GM18499 (cell line): ENCODE measurements around the gene ACO2.

Experiments
- ATAC-seq: cut with Tn5 transposase; IDR thresholded peaks from one replicate; pipeline ENCODE4 v1.9.1; 2021; ENCODE audit warnings: moderate number of reproducible peaks; ENCODE audit not compliant: insufficient read depth, unreplicated experiment

ACO2 gene

GRCh38 chr22:41517172-41518047, 48.5 kb downstream of the ACO2 start:
- no peak for ATAC-seq

- no peak for ATAC-seq
Observed at GRCh38 chr22:41518048-41518347, 49.1 kb downstream of the ACO2 start.

GRCh38 chr22:41521126-41521525, 52.2 kb downstream of the ACO2 start:
- no peak for ATAC-seq

DNA sequence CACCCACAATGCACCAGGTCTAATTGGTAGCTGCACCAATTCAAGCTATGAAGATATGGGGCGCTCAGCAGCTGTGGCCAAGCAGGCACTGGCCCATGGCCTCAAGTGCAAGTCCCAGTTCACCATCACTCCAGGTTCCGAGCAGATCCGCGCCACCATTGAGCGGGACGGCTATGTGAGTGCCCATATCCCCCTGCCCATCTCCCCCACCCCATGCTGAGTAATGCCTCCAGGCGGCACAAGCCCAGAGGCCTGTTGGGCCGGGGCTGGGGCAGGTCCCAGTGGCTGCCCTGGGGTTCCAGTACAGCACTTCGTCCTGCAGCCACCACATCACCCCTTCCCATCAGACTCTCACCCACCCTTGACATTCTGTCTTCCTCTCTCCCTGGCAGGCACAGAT, 53.9 kb downstream of the ACO2 start:
- ATAC-seq = no peak

DNA sequence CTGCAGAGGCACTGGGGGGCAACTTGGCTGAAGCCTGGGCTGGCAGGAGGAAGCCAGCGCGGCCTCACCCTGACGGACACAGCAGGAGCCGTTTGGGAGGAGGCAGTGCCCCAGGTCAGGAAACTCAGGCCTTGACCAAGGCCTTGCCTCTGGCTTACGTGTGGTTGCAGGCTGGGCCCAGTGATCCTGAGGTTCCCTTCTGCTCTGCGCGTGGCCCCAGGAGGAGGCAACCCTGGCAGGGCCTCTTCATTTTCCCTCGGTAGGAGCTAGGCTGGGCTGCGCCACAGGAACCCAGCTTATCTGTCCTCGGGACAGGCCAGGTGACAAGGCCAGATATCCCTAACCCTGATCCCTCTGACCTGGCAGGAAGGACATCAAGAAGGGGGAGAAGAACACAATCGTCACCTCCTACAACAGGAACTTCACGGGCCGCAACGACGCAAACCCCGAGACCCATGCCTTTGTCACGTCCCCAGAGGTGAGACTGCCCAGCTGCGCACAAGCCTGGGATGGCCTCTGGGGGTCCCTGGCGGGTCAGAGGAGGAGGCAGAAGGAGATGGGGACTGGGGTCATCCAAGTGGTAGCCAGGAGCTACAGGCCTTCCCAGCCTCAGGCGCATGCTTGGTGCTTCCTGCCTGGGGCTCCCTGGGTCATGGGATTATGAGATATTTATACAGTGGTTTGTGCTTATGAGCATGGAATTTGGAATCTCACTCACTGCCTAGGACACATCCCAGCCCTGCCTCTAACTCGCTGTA, 54.7 kb downstream of the ACO2 start:
- ATAC-seq = no peak

DNA sequence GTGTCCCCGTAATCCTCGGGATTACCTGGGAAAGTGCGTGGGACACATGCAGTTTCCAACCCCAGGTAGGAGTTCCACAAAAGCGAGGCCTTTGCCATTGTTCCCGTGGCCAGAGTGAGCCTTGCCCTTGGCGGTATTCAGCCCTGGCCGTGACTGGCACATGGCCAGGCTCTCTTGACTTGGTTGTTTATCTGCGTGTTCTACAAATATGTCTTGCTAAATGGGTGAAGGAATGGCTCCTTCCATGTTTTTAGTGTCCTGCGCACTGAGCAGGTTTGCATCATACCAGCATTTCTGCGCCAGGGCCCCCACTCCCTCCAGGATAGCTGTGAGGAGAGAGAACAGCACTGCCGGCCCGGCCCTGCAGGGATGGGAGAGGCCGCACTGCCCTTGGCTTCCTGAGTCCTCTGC, 55.3 kb downstream of the ACO2 start:
- ATAC-seq = no peak

DNA sequence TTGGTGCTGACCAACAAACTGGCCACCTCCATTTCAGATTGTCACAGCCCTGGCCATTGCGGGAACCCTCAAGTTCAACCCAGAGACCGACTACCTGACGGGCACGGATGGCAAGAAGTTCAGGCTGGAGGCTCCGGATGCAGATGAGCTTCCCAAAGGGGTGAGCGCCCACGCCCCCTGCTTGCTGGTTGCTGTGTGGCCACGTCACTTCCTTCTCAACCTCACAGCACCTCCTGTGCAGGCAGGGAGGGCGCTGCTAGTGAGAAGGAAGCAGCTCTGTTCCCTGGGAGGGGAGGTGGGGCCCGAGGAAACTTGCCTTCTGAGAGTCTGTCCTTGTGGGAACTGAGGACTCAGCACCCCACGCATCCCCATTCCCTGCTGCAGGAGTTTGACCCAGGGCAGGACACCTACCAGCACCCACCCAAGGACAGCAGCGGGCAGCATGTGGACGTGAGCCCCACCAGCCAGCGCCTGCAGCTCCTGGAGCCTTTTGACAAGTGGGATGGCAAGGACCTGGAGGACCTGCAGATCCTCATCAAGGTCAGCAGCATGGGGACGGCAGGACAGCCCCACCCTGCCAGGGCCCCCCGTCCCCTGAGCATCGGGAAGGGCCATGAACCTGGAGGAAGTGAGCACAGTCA, 56.0 kb downstream of the ACO2 start:
- ATAC-seq = no peak

- no peak for ATAC-seq
Observed at GRCh38 chr22:41525450-41526225, 56.7 kb downstream of the ACO2 start.

DNA sequence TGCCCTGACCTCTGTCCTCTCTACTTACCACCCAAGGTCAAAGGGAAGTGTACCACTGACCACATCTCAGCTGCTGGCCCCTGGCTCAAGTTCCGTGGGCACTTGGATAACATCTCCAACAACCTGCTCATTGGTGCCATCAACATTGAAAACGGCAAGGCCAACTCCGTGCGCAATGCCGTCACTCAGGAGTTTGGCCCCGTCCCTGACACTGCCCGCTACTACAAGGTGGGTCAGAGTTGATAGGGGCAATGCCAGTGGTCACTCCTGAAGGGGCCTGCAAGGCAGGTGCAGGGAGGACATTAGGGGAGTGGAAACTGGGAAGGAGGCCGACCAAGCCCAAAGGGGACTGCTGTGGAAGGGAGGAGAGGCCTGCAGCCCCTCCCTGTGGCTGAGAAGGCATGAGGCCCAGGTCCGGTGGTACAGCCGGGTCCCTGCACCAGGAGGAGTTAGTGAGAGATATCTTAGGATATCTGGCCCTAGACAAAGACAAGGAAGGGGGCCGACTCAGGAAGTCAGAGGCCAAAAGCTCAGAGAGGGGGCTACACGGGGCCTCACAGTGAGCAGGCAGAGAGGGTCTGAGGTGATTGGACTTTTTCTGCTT, 57.4 kb downstream of the ACO2 start:
- no peak for ATAC-seq

DNA sequence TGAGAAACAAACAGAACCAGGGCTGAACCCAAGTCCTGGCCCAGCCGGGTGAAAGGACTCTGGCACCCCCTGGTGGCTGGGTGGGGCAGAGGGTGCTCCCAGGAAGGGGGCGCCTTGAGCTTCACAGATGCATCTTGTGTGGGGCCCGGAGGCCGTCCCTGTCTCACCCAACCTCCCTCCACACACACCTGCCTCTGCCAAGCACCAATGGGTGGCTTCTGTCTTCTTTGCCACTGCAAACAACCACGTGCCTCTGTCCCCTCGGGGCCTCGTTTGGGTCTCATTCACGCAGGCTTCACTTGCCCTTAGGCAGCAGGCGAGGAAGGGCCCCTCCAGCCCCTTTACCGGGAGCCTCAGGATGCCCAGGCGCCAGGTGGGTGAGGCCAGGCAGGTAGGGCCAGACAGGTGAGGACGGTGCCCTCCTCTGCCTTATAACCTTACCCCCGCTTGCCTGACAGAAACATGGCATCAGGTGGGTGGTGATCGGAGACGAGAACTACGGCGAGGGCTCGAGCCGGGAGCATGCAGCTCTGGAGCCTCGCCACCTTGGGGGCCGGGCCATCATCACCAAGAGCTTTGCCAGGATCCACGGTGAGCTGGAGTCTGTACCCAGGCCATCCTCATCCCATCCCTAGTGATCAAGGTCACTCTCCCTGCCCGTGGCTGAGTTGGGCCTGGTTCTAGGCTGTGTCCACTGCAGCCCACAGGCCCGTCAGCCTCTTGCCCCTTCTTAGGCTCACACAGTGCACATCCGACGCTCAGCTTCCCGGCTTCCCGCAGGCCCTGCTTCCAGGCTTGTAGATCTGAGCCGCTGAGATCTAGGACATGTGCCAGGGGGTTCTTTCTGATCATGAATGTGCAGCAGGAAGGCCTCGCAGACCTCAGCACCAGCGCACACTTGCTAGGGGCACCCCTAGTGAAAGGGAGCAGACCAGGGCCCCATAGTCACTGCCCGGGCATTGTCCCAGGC, 58.2 kb downstream of the ACO2 start:
- ATAC-seq = no peak

- no peak for ATAC-seq
Observed at GRCh38 chr22:41528132-41528766, 59.3 kb downstream of the ACO2 start.

- no peak for ATAC-seq
Observed at GRCh38 chr22:41528938-41529561, 60.1 kb downstream of the ACO2 start.

DNA sequence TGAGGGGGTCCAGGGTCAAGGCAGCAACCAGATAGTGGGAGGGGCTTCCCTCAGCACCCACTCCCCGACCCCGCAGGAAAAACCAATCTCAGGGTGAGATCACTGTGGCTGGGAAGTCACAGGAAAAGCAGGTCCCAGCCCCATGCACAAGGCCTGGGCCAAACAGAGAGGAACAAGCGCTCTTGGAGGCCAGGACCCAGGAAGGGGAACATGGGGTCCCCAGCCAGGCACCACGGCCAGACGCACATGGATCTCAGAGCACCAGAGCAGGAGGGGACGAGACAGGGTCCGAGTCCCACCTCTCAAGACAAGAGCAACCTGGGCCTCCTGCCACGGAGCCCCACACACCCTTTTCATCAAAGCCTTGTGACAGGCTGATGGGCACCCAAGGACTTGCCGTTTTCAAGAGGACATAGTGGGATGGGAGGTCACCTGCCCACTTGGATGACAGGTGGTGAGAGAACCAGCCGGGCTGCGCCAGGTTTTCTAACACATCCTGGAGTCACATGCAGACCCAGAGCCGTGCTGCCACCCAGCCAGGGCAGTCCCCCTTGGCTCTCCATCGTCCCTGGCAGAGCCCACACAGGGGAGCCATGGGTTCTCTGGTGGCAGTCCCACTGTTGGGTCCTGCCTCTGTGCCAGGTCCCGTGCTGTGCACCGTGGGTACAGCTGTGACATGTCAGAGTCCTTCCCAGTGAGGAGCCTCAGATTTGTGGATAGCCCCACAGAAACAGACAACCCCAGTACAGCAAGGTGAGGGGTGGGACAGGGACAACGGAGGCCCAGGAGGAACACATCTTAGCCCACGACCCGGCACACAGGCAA, 62.2 kb downstream of the ACO2 start:
- no peak for ATAC-seq

DNA sequence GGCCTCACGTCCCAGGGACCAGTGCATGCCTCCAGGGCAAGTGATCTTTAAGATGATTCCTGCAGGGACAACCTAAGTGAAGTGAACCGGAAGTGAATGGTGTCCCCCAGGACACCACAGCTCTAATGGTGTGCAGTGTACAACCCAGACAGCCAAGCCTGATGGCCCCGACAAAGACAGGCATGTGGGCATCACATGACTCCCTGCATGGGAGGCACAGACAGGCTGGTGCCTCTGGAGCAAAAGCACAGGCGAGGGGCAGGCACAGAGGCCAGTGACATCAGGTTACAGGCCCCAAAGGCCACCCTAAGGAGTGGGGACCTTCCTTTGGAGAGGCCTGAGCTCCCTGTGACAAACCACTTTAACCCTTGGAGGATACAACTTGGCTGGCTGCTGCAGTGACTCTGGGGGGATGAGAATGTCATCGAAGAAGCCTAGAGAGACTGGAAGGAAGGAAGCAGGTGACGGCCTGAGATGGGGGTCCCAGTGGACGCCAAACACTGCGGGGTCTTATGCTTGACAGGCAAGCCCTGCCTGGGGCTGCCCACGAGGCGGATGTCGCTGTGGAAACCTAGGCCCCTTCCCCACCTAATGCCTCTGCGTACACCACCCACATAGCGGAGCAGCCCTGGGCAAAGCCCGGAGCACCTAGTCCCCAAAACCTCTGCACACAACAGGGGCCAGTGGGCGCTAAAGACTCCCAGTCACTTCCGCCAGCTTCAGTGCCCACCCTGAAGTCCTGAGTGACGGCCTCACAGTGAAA, 63.0 kb downstream of the ACO2 start:
- no peak for ATAC-seq

GRCh38 chr22:41532908-41533825, 64.2 kb downstream of the ACO2 start:
- no peak for ATAC-seq

DNA sequence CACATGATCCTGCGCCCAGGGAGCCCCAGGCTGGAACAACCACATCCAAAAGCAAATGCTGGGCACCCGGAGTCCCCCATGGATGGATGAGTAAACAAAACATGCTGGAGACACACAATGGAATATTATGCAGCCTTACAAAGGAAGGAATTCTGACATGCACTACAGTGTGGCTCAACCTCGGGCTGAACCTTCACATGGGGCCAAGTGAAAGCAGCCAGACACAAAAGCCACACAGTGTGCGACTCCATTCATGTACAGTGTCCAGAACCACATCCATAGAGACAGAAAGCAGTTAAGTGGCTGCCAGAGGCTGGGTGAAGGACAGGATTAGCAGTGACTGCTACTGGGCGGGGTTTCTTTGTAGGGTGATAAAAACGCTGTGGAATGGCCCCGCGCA, 65.3 kb downstream of the ACO2 start:
- no peak for ATAC-seq
